GM12878 (cell line): ENCODE measurements around the gene TTC39A. TPM values are rescaled to one million over a fixed set of nuclear protein-coding genes. Genes with fewer than 3 reads are reported as not detected.

ENCODE experiments used
- ATAC-seq: fragments of 200-7000 bp; cut with Tn5 transposase; 3 replicates; pipeline ENCODE4 v1.9.1; 2020; ENCODE audit warnings: mild to moderate bottlenecking, moderate library complexity
- BruUV-seq: library from RNA; stranded (reverse); fragments of 400-500 nt; replicated peaks from 2 replicates; lab custom pipeline; 2021; lab: Mats Ljungman, UMichigan
- CTCF ChIA-PET: fragments of 300-600 bp; sonication (Branson Sonifier 250); formaldehyde crosslinking; extraction: SDS; loops from one replicate; lab custom pipeline; 2021; ENCODE audit warnings: inconsistent platforms; lab: Yijun Ruan, JAX
- POLR2A ChIA-PET: fragments of 350-600 bp; formaldehyde crosslinking; extraction: SDS; loops from one replicate; lab custom pipeline; 2021; ENCODE audit warnings: inconsistent platforms; lab: Charles Lee
- RAD21 ChIA-PET: fragments of 300-600 bp; sonication (Branson Sonifier 250); formaldehyde crosslinking; loops from one replicate; lab custom pipeline; 2023; ENCODE audit warnings: antibody characterized with exemption; ENCODE audit not compliant: unreplicated experiment; lab: Charles Lee
- SMC1A ChIA-PET: fragments of 300-600 bp; sonication (Branson Sonifier 250); formaldehyde crosslinking; loops from one replicate; lab custom pipeline; 2023; ENCODE audit not compliant: unreplicated experiment, uncharacterized antibody; lab: Charles Lee
- DNase-seq: peaks from one replicate; pipeline ENCODE4 v3.0.0-alpha.2; 2011; ENCODE audit warnings: low read depth, low spot score
- FAIRE-seq: peaks from 3 replicates; lab custom pipeline; 2011; peaks lifted over from hg19 to GRCh38; lab: Jason Lieb, UNC
- H2AFZ ChIP-seq: 2 replicates; pipeline ENCODE4 v1.6.0; 2011; ENCODE audit warnings: low read depth, low read length, control low read depth; ENCODE audit not compliant: control insufficient read depth
- H3K27ac ChIP-seq: 2 replicates; pipeline ENCODE4 v1.5.1; 2011; ENCODE audit warnings: control low read depth; ENCODE audit not compliant: control insufficient read depth, insufficient read depth
- H3K27me3 ChIP-seq, 2 experiments: replicated peaks in 1 of 2; 2 replicates each; pipeline versions ENCODE4 v1.6.0 to v1.6.1; 2011; ENCODE audit warnings: low read length in 1 of 2; ENCODE audit not compliant: control insufficient read depth in 2 of 2, insufficient read depth in 2 of 2
- H3K36me3 ChIP-seq, 2 experiments: 2 replicates each; pipeline ENCODE4 v1.5.1; 2011; ENCODE audit warnings: low read length in 1 of 2; ENCODE audit not compliant: control insufficient read depth in 2 of 2, insufficient read depth in 2 of 2
- H3K4me1 ChIP-seq: 2 replicates; pipeline ENCODE4 v1.6.1; 2011; ENCODE audit warnings: mild to moderate bottlenecking, low read length, moderate library complexity, mixed read lengths; ENCODE audit not compliant: control insufficient read depth, insufficient read depth
- H3K4me2 ChIP-seq: 2 replicates; pipeline ENCODE4 v1.6.0; 2011; ENCODE audit warnings: control low read depth; ENCODE audit not compliant: control insufficient read depth, insufficient read depth
- H3K4me3 ChIP-seq: fragments of 200-600 bp; sonication (generic); 2 replicates; pipeline ENCODE4 v1.5.1; 2016
- H3K79me2 ChIP-seq: 2 replicates; pipeline ENCODE4 v1.6.0; 2011; ENCODE audit warnings: low read length; ENCODE audit not compliant: control insufficient read depth, insufficient read depth
- H3K9ac ChIP-seq: 2 replicates; pipeline ENCODE4 v1.8.0; 2011; ENCODE audit warnings: low read length, control low read depth, mixed read lengths; ENCODE audit not compliant: control insufficient read depth, insufficient read depth
- H3K9me3 ChIP-seq: replicated peaks from 3 replicates; pipeline ENCODE4 v1.5.1; 2011; ENCODE audit warnings: mild to moderate bottlenecking, low read length; ENCODE audit not compliant: control insufficient read depth, insufficient read depth
- H4K20me1 ChIP-seq: 2 replicates; pipeline ENCODE4 v1.6.0; 2011; ENCODE audit not compliant: control insufficient read depth, insufficient read depth
- ASH2L ChIP-seq: fragments of 300-600, 200-600 bp; sonication (generic); IDR thresholded peaks from 2 replicates; pipeline ENCODE4 v1.6.1; 2017; ENCODE audit warnings: low read depth, mild to moderate bottlenecking, borderline replicate concordance
- CBFB ChIP-seq: IDR thresholded peaks from 2 replicates; pipeline ENCODE4 v1.6.1; 2016; ENCODE audit warnings: antibody characterized with exemption, low read depth
- EZH2 ChIP-seq: IDR thresholded peaks from 2 replicates; pipeline ENCODE4 v1.6.1; 2012; ENCODE audit warnings: low read depth, mild to moderate bottlenecking, control low read depth, inconsistent platforms, low read length, borderline replicate concordance; ENCODE audit not compliant: control insufficient read depth
- GATAD2B ChIP-seq: fragments of 450-650 bp; conservative IDR thresholded peaks from 2 replicates; pipeline ENCODE4 v1.6.1; 2017; ENCODE audit warnings: low read depth, mild to moderate bottlenecking, moderate library complexity
- IKZF2 ChIP-seq, 2 experiments: fragments of 450-650 bp; IDR thresholded peaks; 2 replicates each; pipeline ENCODE4 v1.6.1; 2017; ENCODE audit warnings: mild to moderate bottlenecking in 2 of 2, moderate library complexity in 2 of 2
- MEF2B ChIP-seq: fragments of 450-650 bp; IDR thresholded peaks from 2 replicates; pipeline ENCODE4 v1.6.1; 2018; ENCODE audit warnings: mild to moderate bottlenecking, moderate library complexity; ENCODE audit not compliant: partially characterized antibody, poor library complexity, severe bottlenecking
- MTA3 ChIP-seq: IDR thresholded peaks from 2 replicates; pipeline ENCODE4 v1.6.1; 2012; ENCODE audit warnings: low read length, inconsistent platforms, borderline replicate concordance
- PML ChIP-seq: IDR thresholded peaks from 2 replicates; pipeline ENCODE4 v1.6.1; 2012; ENCODE audit warnings: low read length, inconsistent platforms
- RAD21 ChIP-seq: IDR thresholded peaks from 2 replicates; pipeline ENCODE4 v1.6.1; 2011; ENCODE audit warnings: mild to moderate bottlenecking, low read depth, low read length, moderate library complexity; ENCODE audit not compliant: insufficient read depth
- RBBP5 ChIP-seq: fragments of 200-600 bp; sonication (generic); conservative IDR thresholded peaks from 2 replicates; pipeline ENCODE4 v1.6.1; 2016
- TBL1XR1 ChIP-seq: IDR thresholded peaks from 2 replicates; pipeline ENCODE4 v1.6.1; 2012; ENCODE audit warnings: low read depth, low read length, improper control_type of control experiment
- ZNF217 ChIP-seq: fragments of 450-650 bp; IDR thresholded peaks from 2 replicates; pipeline ENCODE4 v1.6.1; 2017; ENCODE audit warnings: antibody characterized with exemption, mild to moderate bottlenecking
- ZNF384 ChIP-seq: IDR thresholded peaks from 2 replicates; pipeline ENCODE4 v1.6.1; 2012; ENCODE audit warnings: low read depth, mild to moderate bottlenecking, low read length, improper control_type of control experiment, borderline replicate concordance
- WGBS: methylation state at CpG from one replicate; pipeline ENCODE4 v1.1.6; 2016; ENCODE audit warnings: low lambda C conversion rate; ENCODE audit not compliant: insufficient replicate concordance, insufficient coverage; ENCODE audit errors: missing lambda C conversion rate; 5-methylcytosine and 5-hydroxymethylcytosine counted together
- in situ Hi-C: fragments of 300-500 bp; cut with MboI; formaldehyde crosslinking; loops from 9 replicates; pipeline ENCODE4 v1.14.3; 2018; ENCODE audit warnings: mixed read lengths
- intact Hi-C: fragments of 100-400 bp; cut with micrococcal nuclease; formaldehyde crosslinking; loops from one replicate; pipeline ENCODE4 v1.14.2; 2022; ENCODE audit not compliant: unreplicated experiment
- polyA plus RNA-seq, 11 experiments: library from polyadenylated mRNA; depleted of rRNA in 4 of 11; unstranded in 6 of 11; stranded (reverse) in 5 of 11; fragments of >200 nt; fragmentation: Nextera tagmentation in 4 of 11; fragmentation: Illumina TruSeq in 1 of 11; extraction: Ambion mirVana in 4 of 11; extraction: Trizol in 1 of 11; gene quantifications; 1 replicate in 1 of 11; 2 replicates in 10 of 11; pipeline versions ENCODE4 v1.2.1 to v1.2.3, GENCODE V29; 2011 to 2016; ENCODE audit warnings: inconsistent platforms in 2 of 11, missing spikeins in 2 of 11, low read depth in 1 of 11
- total RNA-seq, 4 experiments: library from RNA; depleted of rRNA in 3 of 4; stranded (reverse); fragments of >200 nt in 3 of 4; fragmentation: Illumina TruSeq in 1 of 4; extraction: Trizol in 1 of 4; gene quantifications; 2 replicates each; pipeline versions ENCODE4 v1.2.1 to v1.2.3, GENCODE V29; 2013 to 2021

Gene TTC39A
- total and polyA plus RNA-seq, 10 of the 15 experiments (the other 5 are each of a cell fraction or from before 2014, with no cell fraction given): 0.18 to 3.0 (median 1.2) TPM

GRCh38 chr1:51317798-51318197 lies 12.6 kb downstream of the TTC39A start:
- in situ Hi-C loops: no loop called here
- Histone ChIP-seq H3K4me1 (no peaks in the 10 kb centered on the region), H3K9me3 (no peaks in the 10 kb centered on the region), H3K4me2 (no peak overlapping the region), H3K79me2 (no peaks in the 10 kb centered on the region), H2AFZ (no peak overlapping the region), H3K27me3 (no peaks in the 10 kb centered on the region), H3K27ac (no peak overlapping the region), H4K20me1 (no peaks in the 10 kb centered on the region), H3K4me3 (no peak overlapping the region), H3K9ac (no peak overlapping the region), H3K36me3 (no peaks in the 10 kb centered on the region; a peak in 1 of 4 replicates)
- whole genome bisulfite sequencing: 33% methylated on average over 7 of the region's 7 CpGs
- ChIA-PET CTCF (no interaction called here), SMC1A (no interaction called here), RAD21 (interaction anchor here (0.8 kb wide), 1 partner anchor 12 kb away, joined by 3 read pairs; no protein-coding TSS in a partner anchor), POLR2A (no interaction called here)
- no peak for ATAC-seq
- intact Hi-C loops: no loop called here
- DNase-seq: no peak
- BruUV-seq: no TSS peak
- FAIRE-seq: no peak
- no peak for TF ChIP-seq RAD21
- TF ChIP-seq GATAD2B: no peak
- no peak for TF ChIP-seq TBL1XR1
- no peak for TF ChIP-seq ZNF384
- TF ChIP-seq EZH2: no peak
- no peak for TF ChIP-seq IKZF2 (IDR thresholded peaks at IDR 0.05)
- no peak for TF ChIP-seq ASH2L
- no peak for TF ChIP-seq PML
- no peak for TF ChIP-seq RBBP5
- TF ChIP-seq MEF2B: no peak
- TF ChIP-seq MTA3: no peak
- no peak for TF ChIP-seq ZNF217
- no peak for TF ChIP-seq CBFB
